ENCODE measurements around the gene GINS3.
A peak's percentile ranks its signal among the peaks of the same experiment; 100 is the strongest.

The GINS3 gene

DNA sequence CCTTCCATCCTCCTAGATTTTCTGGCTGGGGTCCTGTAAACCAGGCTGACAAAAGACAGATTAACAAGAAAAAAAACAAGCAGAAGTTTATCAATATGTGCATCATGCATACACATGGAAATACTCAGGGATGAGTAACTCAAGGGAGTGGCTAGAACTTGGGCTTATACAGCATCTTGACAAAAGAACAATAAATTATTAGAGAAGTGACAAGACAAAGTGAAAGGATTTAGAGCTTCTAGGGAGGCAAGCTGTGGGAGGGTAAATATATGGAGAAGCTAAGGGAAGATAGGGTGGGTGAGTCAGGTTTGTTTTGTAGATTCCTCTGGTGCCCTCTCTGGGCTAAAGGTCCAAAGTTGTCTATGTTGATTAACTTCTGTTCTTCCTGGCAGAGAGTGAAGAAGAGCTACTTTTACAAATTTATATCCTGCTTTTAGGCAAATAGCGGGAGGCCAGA, 59.7 kb downstream of the GINS3 start:
- H3K36me3 ChIP-seq (ENCODE audit: insufficient read depth, low read length), result no peaks in the 10 kb centered on the region
- no peaks in the 10 kb centered on the region for H3K9me3 ChIP-seq (ENCODE audit: insufficient read depth, low read length, severe bottlenecking)
- no peak overlapping the region for H3K4me3 ChIP-seq (ENCODE audit: low read depth in 1 of 2, low read length in 2 of 2)
- H3K79me2 ChIP-seq (ENCODE audit: insufficient read depth, low read length), result no peaks in the 10 kb centered on the region
- H2AFZ ChIP-seq (ENCODE audit: low read depth, low read length), result no peak overlapping the region
- H3K4me1 ChIP-seq (ENCODE audit: insufficient read depth, low read length), result no peaks in the 10 kb centered on the region
- H3K4me2 ChIP-seq (ENCODE audit: insufficient read depth, low read length), result no peak overlapping the region
- H3K27me3 ChIP-seq (ENCODE audit: insufficient read depth, low read length, poor library complexity), result no peaks in the 10 kb centered on the region
- no peaks in the 10 kb centered on the region for H4K20me1 ChIP-seq (ENCODE audit: insufficient read depth, low read length)
- DNase-seq (no peak), ATAC-seq (ENCODE audit: insufficient read depth, low read depth) (no peak)
- peak; percentile 7 for TF ChIP-seq CTCF (IDR thresholded peaks at IDR 0.05; ENCODE audit: borderline replicate concordance, extremely low read depth, low read length, poor library complexity, severe bottlenecking)
- TF ChIP-seq EZH2 (IDR thresholded peaks at IDR 0.05; ENCODE audit: borderline replicate concordance, low read depth, low read length, severe bottlenecking), result no peak
- no peak overlapping the region for H3K27ac ChIP-seq (ENCODE audit: low read length)
- H3K9ac ChIP-seq (ENCODE audit: low read depth, low read length), result no peak overlapping the region

DNA sequence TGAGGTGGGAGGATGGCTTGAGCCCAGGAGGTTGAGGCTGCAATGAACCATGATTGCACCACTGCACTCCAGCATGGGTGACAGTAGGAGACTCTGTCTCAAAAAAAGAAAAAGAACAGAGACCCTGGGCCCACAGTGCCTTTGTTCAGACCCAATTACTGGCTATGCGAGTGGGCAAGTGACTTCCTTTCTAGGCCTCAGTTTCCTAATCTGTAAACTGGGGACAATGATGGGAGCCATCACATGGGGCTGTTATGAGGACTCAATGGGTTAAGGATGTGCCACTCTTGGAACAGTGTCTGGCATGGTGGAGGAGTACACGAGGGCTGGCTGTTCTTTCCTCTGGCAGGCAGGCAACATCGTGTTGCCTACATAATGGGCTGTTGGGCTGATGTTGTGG, 60.4 kb downstream of the GINS3 start:
- no peaks in the 10 kb centered on the region for H3K27me3 ChIP-seq (ENCODE audit: insufficient read depth, low read length, poor library complexity)
- no peak for TF ChIP-seq EZH2 (IDR thresholded peaks at IDR 0.05; ENCODE audit: borderline replicate concordance, low read depth, low read length, severe bottlenecking)
- no peak for TF ChIP-seq CTCF (IDR thresholded peaks at IDR 0.05; ENCODE audit: borderline replicate concordance, extremely low read depth, low read length, poor library complexity, severe bottlenecking)
- no peak overlapping the region for H3K4me3 ChIP-seq (ENCODE audit: low read depth in 1 of 2, low read length in 2 of 2)
- no peak overlapping the region for H3K9ac ChIP-seq (ENCODE audit: low read depth, low read length)
- no peak for ATAC-seq (ENCODE audit: insufficient read depth, low read depth)
- H3K4me1 ChIP-seq (ENCODE audit: insufficient read depth, low read length), result no peaks in the 10 kb centered on the region
- no peaks in the 10 kb centered on the region for H3K36me3 ChIP-seq (ENCODE audit: insufficient read depth, low read length)
- H3K27ac ChIP-seq (ENCODE audit: low read length), result no peak overlapping the region
- DNase-seq, result no peak
- H3K4me2 ChIP-seq (ENCODE audit: insufficient read depth, low read length), result no peak overlapping the region
- H4K20me1 ChIP-seq (ENCODE audit: insufficient read depth, low read length), result no peaks in the 10 kb centered on the region
- H2AFZ ChIP-seq (ENCODE audit: low read depth, low read length), result no peak overlapping the region
- no peaks in the 10 kb centered on the region for H3K79me2 ChIP-seq (ENCODE audit: insufficient read depth, low read length)
- no peaks in the 10 kb centered on the region for H3K9me3 ChIP-seq (ENCODE audit: insufficient read depth, low read length, severe bottlenecking)

- Histone ChIP-seq H3K27me3 (ENCODE audit: insufficient read depth, low read length, poor library complexity) (no peaks in the 10 kb centered on the region), H2AFZ (ENCODE audit: low read depth, low read length) (no peak overlapping the region), H3K27ac (ENCODE audit: low read length) (no peak overlapping the region), H3K4me1 (ENCODE audit: insufficient read depth, low read length) (no peaks in the 10 kb centered on the region), H4K20me1 (ENCODE audit: insufficient read depth, low read length) (no peaks in the 10 kb centered on the region), H3K36me3 (ENCODE audit: insufficient read depth, low read length) (no peaks in the 10 kb centered on the region), H3K4me2 (ENCODE audit: insufficient read depth, low read length) (no peak overlapping the region), H3K79me2 (ENCODE audit: insufficient read depth, low read length) (no peaks in the 10 kb centered on the region), H3K4me3 (ENCODE audit: low read depth in 1 of 2, low read length in 2 of 2) (no peak overlapping the region), H3K9me3 (ENCODE audit: insufficient read depth, low read length, severe bottlenecking) (no peaks in the 10 kb centered on the region), H3K9ac (ENCODE audit: low read depth, low read length) (no peak overlapping the region)
- no peak for ATAC-seq (ENCODE audit: insufficient read depth, low read depth)
- no peak for DNase-seq
- TF ChIP-seq EZH2 (IDR thresholded peaks at IDR 0.05; ENCODE audit: borderline replicate concordance, low read depth, low read length, severe bottlenecking) (no peak), CTCF (IDR thresholded peaks at IDR 0.05; ENCODE audit: borderline replicate concordance, extremely low read depth, low read length, poor library complexity, severe bottlenecking) (no peak)
These were observed 61.9 kb downstream of the GINS3 start for GRCh38 chr16:58454178-58454577.

- Histone ChIP-seq H2AFZ (ENCODE audit: low read depth, low read length) (no peak overlapping the region), H4K20me1 (ENCODE audit: insufficient read depth, low read length) (no peaks in the 10 kb centered on the region), H3K4me1 (ENCODE audit: insufficient read depth, low read length) (no peaks in the 10 kb centered on the region), H3K36me3 (ENCODE audit: insufficient read depth, low read length) (no peaks in the 10 kb centered on the region), H3K4me3 (ENCODE audit: low read depth in 1 of 2, low read length in 2 of 2) (no peak overlapping the region), H3K27ac (ENCODE audit: low read length) (no peak overlapping the region), H3K9ac (ENCODE audit: low read depth, low read length) (no peak overlapping the region), H3K4me2 (ENCODE audit: insufficient read depth, low read length) (no peak overlapping the region), H3K79me2 (ENCODE audit: insufficient read depth, low read length) (no peaks in the 10 kb centered on the region), H3K27me3 (ENCODE audit: insufficient read depth, low read length, poor library complexity) (no peaks in the 10 kb centered on the region), H3K9me3 (ENCODE audit: insufficient read depth, low read length, severe bottlenecking) (no peaks in the 10 kb centered on the region)
- no peak for ATAC-seq (ENCODE audit: insufficient read depth, low read depth)
- no peak for DNase-seq
- TF ChIP-seq CTCF (IDR thresholded peaks at IDR 0.05; ENCODE audit: borderline replicate concordance, extremely low read depth, low read length, poor library complexity, severe bottlenecking), result no peak
- no peak for TF ChIP-seq EZH2 (IDR thresholded peaks at IDR 0.05; ENCODE audit: borderline replicate concordance, low read depth, low read length, severe bottlenecking)
These were observed 62.6 kb downstream of the GINS3 start for GRCh38 chr16:58454856-58455255.
